ENCODE data around the gene MYBPHL. TPM values are rescaled to one million over a fixed set of nuclear protein-coding genes. Genes with fewer than 3 reads are reported as not detected.

The MYBPHL gene
- polyA plus RNA-seq, 1 of the 3 experiments (the other 2 are of a cell fraction) = 0.07 TPM

DNA sequence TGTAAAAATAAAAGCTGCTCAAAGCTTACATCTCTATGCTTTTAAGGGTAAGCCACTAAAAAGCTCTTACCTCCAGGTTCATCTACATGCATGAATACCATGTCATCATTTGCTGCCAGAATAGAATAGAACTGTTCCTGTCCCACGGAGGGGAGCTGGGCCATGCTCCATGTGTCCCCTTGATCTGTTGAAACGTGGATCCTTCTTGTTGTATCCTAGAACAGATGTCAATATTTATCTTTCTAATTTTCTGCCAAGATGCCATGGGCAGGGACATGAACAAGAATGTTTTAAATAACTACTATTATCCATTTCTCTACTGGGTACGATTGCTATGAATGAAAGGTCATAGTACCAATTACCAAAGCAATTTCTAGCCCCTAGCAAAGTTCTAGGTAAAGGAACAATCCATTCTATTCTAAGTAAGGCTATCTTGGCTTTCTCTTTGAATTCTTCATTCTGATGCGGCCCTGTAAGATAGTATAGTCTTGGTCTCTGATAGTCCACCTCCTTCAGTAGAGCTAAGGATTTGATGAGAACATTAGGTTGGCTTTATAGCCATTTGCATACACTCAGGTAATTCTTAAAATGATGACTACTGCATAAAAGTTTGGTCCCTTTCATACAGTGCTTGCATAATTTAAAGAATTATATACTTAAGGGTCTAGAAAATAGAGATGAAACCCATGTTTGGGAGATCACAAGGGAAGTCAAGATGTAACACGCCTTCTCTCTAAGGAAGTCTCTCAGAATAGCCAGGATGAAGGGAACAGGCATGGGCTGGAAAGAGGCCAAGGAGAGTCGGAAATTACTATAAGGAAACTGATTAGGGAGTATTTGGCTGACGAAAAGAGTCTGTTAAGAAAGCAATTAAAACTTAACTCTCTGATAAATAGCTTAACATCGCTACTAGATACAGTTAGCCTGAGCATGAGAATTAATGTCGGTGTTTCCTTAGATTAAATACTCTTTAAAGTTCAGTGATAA is 35.4 kb upstream of the MYBPHL start:
- no peak overlapping the region for H3K4me2 ChIP-seq
- H3K9me2 ChIP-seq = no peaks in the 10 kb centered on the region
- no peak for DNase-seq
- TF ChIP-seq SIN3A (IDR thresholded peaks at IDR 0.05; ENCODE audit: borderline replicate concordance, low read depth, low read length) = no peak
- H3K79me2 ChIP-seq (ENCODE audit: insufficient read depth) = no peaks in the 10 kb centered on the region
- H3K27me3 ChIP-seq (ENCODE audit: insufficient read depth) = no peaks in the 10 kb centered on the region
- no peak overlapping the region for H3K4me3 ChIP-seq (ENCODE audit: low read depth in 2 of 2, low read length in 1 of 2)
- H4K20me1 ChIP-seq (ENCODE audit: insufficient read depth) = no peaks in the 10 kb centered on the region
- H3K36me3 ChIP-seq (replicated peaks in 1 of 2; ENCODE audit: control insufficient read depth in 1 of 2, insufficient read depth in 2 of 2, low read length in 1 of 2) = peaks cover 14 to 32% of the 10 kb centered on the region in 2 experiments
- H3F3A ChIP-seq (replicated peaks; ENCODE audit: insufficient read depth) = no peaks in the 10 kb centered on the region
- no peak overlapping the region for H2AFZ ChIP-seq (ENCODE audit: low read depth)
- no peaks in the 10 kb centered on the region for H3K4me1 ChIP-seq (ENCODE audit: control insufficient read depth in 1 of 2, insufficient read depth in 2 of 2, low read depth in 1 of 2, low read length in 1 of 2)
- H3K27ac ChIP-seq (ENCODE audit: low read depth in 2 of 2, low read length in 1 of 2) = no peak overlapping the region
- ChIA-PET CTCF (no interaction called here), POLR2A (no interaction called here)
- 89% methylated on average over 9 of the region's 9 CpGs for WGBS (ENCODE audit: low lambda C conversion rate)
- no peaks in the 10 kb centered on the region for H3K9me3 ChIP-seq
- H3K9ac ChIP-seq = no peak overlapping the region

DNA sequence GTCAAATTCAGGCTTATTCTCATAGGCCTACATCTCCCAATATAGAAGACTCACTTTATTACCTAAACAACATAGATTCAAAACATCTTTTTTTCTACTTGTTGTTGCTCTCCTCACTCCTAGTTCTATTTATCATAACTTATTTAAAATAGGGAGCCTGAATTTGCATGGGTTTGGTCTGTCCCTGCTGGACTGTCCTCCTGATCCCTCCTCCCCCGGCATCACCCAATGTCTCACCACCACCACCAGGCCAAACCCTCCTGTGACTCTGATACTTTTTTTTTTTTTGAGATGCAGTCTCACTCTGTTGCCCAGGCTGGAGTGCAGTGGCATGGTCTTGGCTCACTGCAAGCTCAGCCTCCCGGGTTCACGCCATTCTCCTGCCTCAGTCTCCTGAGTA is 31.8 kb upstream of the MYBPHL start:
- ChIA-PET POLR2A (interaction anchor here (0.6 kb wide), 1 partner anchor 678 kb away, joined by 3 read pairs; no protein-coding TSS in a partner anchor), CTCF (interaction anchor here (0.8 to 1.3 kb wide), 2 partner anchors 20 to 61 kb away, joined by 3 to 4 read pairs; no protein-coding TSS in a partner anchor)
- no peak overlapping the region for H3K9ac ChIP-seq
- DNase-seq = no peak
- H3K9me2 ChIP-seq = no peaks in the 10 kb centered on the region
- H3K4me3 ChIP-seq (ENCODE audit: low read depth in 2 of 2, low read length in 1 of 2) = no peak overlapping the region
- H2AFZ ChIP-seq (ENCODE audit: low read depth) = no peak overlapping the region
- no peaks in the 10 kb centered on the region for H4K20me1 ChIP-seq (ENCODE audit: insufficient read depth)
- H3K79me2 ChIP-seq (ENCODE audit: insufficient read depth) = no peaks in the 10 kb centered on the region
- peaks cover 21 to 39% of the 10 kb centered on the region in 2 experiments for H3K36me3 ChIP-seq (replicated peaks in 1 of 2; ENCODE audit: control insufficient read depth in 1 of 2, insufficient read depth in 2 of 2, low read length in 1 of 2)
- WGBS (ENCODE audit: low lambda C conversion rate) = 95% methylated on average over 3 of the region's 3 CpGs
- H3F3A ChIP-seq (replicated peaks; ENCODE audit: insufficient read depth) = no peaks in the 10 kb centered on the region
- no peaks in the 10 kb centered on the region for H3K27me3 ChIP-seq (ENCODE audit: insufficient read depth)
- H3K4me2 ChIP-seq = no peak overlapping the region
- no peaks in the 10 kb centered on the region for H3K9me3 ChIP-seq
- no peak overlapping the region for H3K27ac ChIP-seq (ENCODE audit: low read depth in 2 of 2, low read length in 1 of 2)
- no peaks in the 10 kb centered on the region for H3K4me1 ChIP-seq (ENCODE audit: control insufficient read depth in 1 of 2, insufficient read depth in 2 of 2, low read depth in 1 of 2, low read length in 1 of 2)
- TF ChIP-seq SMC3 (IDR thresholded peaks at IDR 0.05; ENCODE audit: low read depth, low read length) (no peak), FOXJ3 (CRISPR knock-in tag; IDR thresholded peaks at IDR 0.05) (no peak), EP300 (IDR thresholded peaks at IDR 0.05; ENCODE audit: borderline replicate concordance in 1 of 2, low read depth in 1 of 2, low read length in 1 of 2) (no peak), MXI1 (IDR thresholded peaks at IDR 0.05; ENCODE audit: low read depth, low read length) (no peak), RXRA (IDR thresholded peaks at IDR 0.05; ENCODE audit: borderline replicate concordance, low read depth) (no peak), GATA2 (CRISPR knock-in tag; IDR thresholded peaks at IDR 0.05) (no peak), TCF12 (IDR thresholded peaks at IDR 0.05) (no peak), MEF2A (IDR thresholded peaks at IDR 0.05; ENCODE audit: borderline replicate concordance, low read depth) (no peak), NFIC (IDR thresholded peaks at IDR 0.05; ENCODE audit: borderline replicate concordance) (no peak), JUND (IDR thresholded peaks at IDR 0.05) (no peak), SIN3A (IDR thresholded peaks at IDR 0.05; ENCODE audit: borderline replicate concordance, low read depth, low read length) (no peak), YY1 (IDR thresholded peaks at IDR 0.05; ENCODE audit: low read depth) (no peak), POLR2AphosphoS5 (IDR thresholded peaks at IDR 0.05; ENCODE audit: low read depth, low read length) (no peak), TEAD4 (IDR thresholded peaks at IDR 0.05; ENCODE audit: borderline replicate concordance, insufficient read depth) (no peak)
- TF ChIP-seq, protein P1, sequence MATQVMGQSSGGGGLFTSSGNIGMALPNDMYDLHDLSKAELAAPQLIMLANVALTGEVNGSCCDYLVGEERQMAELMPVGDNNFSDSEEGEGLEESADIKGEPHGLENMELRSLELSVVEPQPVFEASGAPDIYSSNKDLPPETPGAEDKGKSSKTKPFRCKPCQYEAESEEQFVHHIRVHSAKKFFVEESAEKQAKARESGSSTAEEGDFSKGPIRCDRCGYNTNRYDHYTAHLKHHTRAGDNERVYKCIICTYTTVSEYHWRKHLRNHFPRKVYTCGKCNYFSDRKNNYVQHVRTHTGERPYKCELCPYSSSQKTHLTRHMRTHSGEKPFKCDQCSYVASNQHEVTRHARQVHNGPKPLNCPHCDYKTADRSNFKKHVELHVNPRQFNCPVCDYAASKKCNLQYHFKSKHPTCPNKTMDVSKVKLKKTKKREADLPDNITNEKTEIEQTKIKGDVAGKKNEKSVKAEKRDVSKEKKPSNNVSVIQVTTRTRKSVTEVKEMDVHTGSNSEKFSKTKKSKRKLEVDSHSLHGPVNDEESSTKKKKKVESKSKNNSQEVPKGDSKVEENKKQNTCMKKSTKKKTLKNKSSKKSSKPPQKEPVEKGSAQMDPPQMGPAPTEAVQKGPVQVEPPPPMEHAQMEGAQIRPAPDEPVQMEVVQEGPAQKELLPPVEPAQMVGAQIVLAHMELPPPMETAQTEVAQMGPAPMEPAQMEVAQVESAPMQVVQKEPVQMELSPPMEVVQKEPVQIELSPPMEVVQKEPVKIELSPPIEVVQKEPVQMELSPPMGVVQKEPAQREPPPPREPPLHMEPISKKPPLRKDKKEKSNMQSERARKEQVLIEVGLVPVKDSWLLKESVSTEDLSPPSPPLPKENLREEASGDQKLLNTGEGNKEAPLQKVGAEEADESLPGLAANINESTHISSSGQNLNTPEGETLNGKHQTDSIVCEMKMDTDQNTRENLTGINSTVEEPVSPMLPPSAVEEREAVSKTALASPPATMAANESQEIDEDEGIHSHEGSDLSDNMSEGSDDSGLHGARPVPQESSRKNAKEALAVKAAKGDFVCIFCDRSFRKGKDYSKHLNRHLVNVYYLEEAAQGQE (IDR thresholded peaks at IDR 0.05; ENCODE audit: low read depth, low read length) = no peak
- TF ChIP-seq, protein P2, sequence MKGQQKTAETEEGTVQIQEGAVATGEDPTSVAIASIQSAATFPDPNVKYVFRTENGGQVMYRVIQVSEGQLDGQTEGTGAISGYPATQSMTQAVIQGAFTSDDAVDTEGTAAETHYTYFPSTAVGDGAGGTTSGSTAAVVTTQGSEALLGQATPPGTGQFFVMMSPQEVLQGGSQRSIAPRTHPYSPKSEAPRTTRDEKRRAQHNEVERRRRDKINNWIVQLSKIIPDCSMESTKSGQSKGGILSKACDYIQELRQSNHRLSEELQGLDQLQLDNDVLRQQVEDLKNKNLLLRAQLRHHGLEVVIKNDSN (IDR thresholded peaks at IDR 0.05; ENCODE audit: borderline replicate concordance, low read depth) = no peak
- TF ChIP-seq, protein P3, sequence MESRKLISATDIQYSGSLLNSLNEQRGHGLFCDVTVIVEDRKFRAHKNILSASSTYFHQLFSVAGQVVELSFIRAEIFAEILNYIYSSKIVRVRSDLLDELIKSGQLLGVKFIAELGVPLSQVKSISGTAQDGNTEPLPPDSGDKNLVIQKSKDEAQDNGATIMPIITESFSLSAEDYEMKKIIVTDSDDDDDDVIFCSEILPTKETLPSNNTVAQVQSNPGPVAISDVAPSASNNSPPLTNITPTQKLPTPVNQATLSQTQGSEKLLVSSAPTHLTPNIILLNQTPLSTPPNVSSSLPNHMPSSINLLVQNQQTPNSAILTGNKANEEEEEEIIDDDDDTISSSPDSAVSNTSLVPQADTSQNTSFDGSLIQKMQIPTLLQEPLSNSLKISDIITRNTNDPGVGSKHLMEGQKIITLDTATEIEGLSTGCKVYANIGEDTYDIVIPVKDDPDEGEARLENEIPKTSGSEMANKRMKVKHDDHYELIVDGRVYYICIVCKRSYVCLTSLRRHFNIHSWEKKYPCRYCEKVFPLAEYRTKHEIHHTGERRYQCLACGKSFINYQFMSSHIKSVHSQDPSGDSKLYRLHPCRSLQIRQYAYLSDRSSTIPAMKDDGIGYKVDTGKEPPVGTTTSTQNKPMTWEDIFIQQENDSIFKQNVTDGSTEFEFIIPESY (IDR thresholded peaks at IDR 0.05; ENCODE audit: borderline replicate concordance, low read depth) = no peak
- TF ChIP-seq, protein P4, sequence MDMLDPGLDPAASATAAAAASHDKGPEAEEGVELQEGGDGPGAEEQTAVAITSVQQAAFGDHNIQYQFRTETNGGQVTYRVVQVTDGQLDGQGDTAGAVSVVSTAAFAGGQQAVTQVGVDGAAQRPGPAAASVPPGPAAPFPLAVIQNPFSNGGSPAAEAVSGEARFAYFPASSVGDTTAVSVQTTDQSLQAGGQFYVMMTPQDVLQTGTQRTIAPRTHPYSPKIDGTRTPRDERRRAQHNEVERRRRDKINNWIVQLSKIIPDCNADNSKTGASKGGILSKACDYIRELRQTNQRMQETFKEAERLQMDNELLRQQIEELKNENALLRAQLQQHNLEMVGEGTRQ (IDR thresholded peaks at IDR 0.05; ENCODE audit: borderline replicate concordance, low read depth, low read length) = no peak
- TF ChIP-seq, protein P5, sequence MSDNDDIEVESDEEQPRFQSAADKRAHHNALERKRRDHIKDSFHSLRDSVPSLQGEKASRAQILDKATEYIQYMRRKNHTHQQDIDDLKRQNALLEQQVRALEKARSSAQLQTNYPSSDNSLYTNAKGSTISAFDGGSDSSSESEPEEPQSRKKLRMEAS (IDR thresholded peaks at IDR 0.05; ENCODE audit: low read depth) = no peak
